Bronchial epithelial cell (primary cell): ENCODE measurements around the gene MYO1B. TPM values are rescaled to one million over a fixed set of nuclear protein-coding genes. Genes with fewer than 3 reads are reported as not detected.

ENCODE experiments used
- DNase-seq: peaks from one replicate; pipeline ENCODE4 v3.0.0-alpha.2; 2010; ENCODE audit warnings: low read depth
- FAIRE-seq: peaks from 2 replicates; lab custom pipeline; 2011; peaks lifted over from hg19 to GRCh38; lab: Jason Lieb, UNC
- H3K27me3 ChIP-seq: 2 replicates; pipeline ENCODE4 v1.5.1; 2011; ENCODE audit warnings: low read length; ENCODE audit not compliant: control insufficient read depth, insufficient read depth
- H3K36me3 ChIP-seq: 2 replicates; pipeline ENCODE4 v1.5.1; 2011; ENCODE audit warnings: low read length; ENCODE audit not compliant: control insufficient read depth, insufficient read depth
- H3K4me3 ChIP-seq: 2 replicates; pipeline ENCODE4 v1.5.1; 2011; ENCODE audit warnings: mild to moderate bottlenecking, low read depth, low read length, control low read depth
- CTCF ChIP-seq: IDR thresholded peaks from 2 replicates; pipeline ENCODE4 v1.5.1; 2011; ENCODE audit warnings: mild to moderate bottlenecking, moderate library complexity, low read length, control low read depth, inconsistent platforms; ENCODE audit not compliant: insufficient read depth, severe bottlenecking
- total RNA-seq: library from RNA; depleted of rRNA; stranded (reverse); fragments of >200 nt; gene quantifications from 2 replicates; pipeline ENCODE4 v1.2.1, GENCODE V29; 2014

The MYO1B gene
- total RNA-seq, 1 donor from 2014 or later = 247 TPM

- no peak for TF ChIP-seq CTCF
- no peak for DNase-seq
- no peaks in the 10 kb centered on the region for H3K27me3 ChIP-seq
- H3K36me3 ChIP-seq = peaks cover 3% of the 10 kb centered on the region
- H3K4me3 ChIP-seq = no peak overlapping the region
- FAIRE-seq = no peak
These were observed 73.0 kb downstream of the MYO1B start for GRCh38 chr2:191318037-191318728.

GRCh38 chr2:191318729-191319078, 73.5 kb downstream of the MYO1B start:
- TF ChIP-seq CTCF = no peak
- Histone ChIP-seq H3K36me3 (peaks cover 3% of the 10 kb centered on the region), H3K27me3 (no peaks in the 10 kb centered on the region), H3K4me3 (no peak overlapping the region)
- peak; percentile 91 for FAIRE-seq
- DNase-seq = peak; percentile 81

GRCh38 chr2:191319186-191319585, 74.0 kb downstream of the MYO1B start:
- FAIRE-seq = no peak
- Histone ChIP-seq H3K36me3 (peaks cover 3% of the 10 kb centered on the region), H3K4me3 (no peak overlapping the region), H3K27me3 (no peaks in the 10 kb centered on the region)
- DNase-seq = peak; percentile 87
- no peak for TF ChIP-seq CTCF

- DNase-seq = no peak
- Histone ChIP-seq H3K4me3 (no peak overlapping the region), H3K36me3 (peaks cover 3% of the 10 kb centered on the region), H3K27me3 (no peaks in the 10 kb centered on the region)
- TF ChIP-seq CTCF = no peak
- FAIRE-seq = no peak
These were observed 75.7 kb downstream of the MYO1B start for GRCh38 chr2:191320881-191321280.

- peak; percentile 57 for DNase-seq
- peaks cover 1% of the 10 kb centered on the region for H3K36me3 ChIP-seq
These were observed 76.9 kb downstream of the MYO1B start for GRCh38 chr2:191321861-191322662.

More at GRCh38 chr2:191321861-191322662, 76.9 kb downstream of the MYO1B start:
- FAIRE-seq = no peak
- no peak for TF ChIP-seq CTCF
- Histone ChIP-seq H3K27me3 (no peaks in the 10 kb centered on the region), H3K4me3 (no peak overlapping the region)
